ENCODE measurements around the gene CYP27A1.
A peak's percentile ranks its signal among the peaks of the same experiment; 100 is the strongest.

CYP27A1 gene

GRCh38 chr2:218832520-218832919, 50.6 kb downstream of the CYP27A1 start:
- Histone ChIP-seq H3K4me3 (ENCODE audit: low read depth in 1 of 2, low read length in 1 of 2) (no peak overlapping the region), H3K27me3 (peaks cover 55% of the 10 kb centered on the region), H3K36me3 (no peaks in the 10 kb centered on the region), H3K27ac (no peak overlapping the region), H3K4me1 (ENCODE audit: control insufficient read depth in 1 of 2, insufficient read depth in 1 of 2, low read depth in 1 of 2, low read length in 1 of 2) (peaks cover 9 to 11% of the 10 kb centered on the region in 2 experiments), H3K9me3 (no peaks in the 10 kb centered on the region)
- no peak for TF ChIP-seq CTCF (IDR thresholded peaks at IDR 0.05)

GRCh38 chr2:218833023-218833609, 51.2 kb downstream of the CYP27A1 start:
- Histone ChIP-seq H3K27ac (no peak overlapping the region), H3K4me3 (ENCODE audit: low read depth in 1 of 2, low read length in 1 of 2) (no peak overlapping the region), H3K27me3 (peaks cover 51% of the 10 kb centered on the region)

GRCh38 chr2:218834685-218835084, 52.7 kb downstream of the CYP27A1 start:
- H3K4me3 ChIP-seq (ENCODE audit: low read depth in 1 of 2, low read length in 1 of 2), result no peak overlapping the region

More at GRCh38 chr2:218833023-218833609, 51.2 kb downstream of the CYP27A1 start:
- TF ChIP-seq CTCF (IDR thresholded peaks at IDR 0.05), result no peak
- peaks cover 9 to 11% of the 10 kb centered on the region in 2 experiments for H3K4me1 ChIP-seq (ENCODE audit: control insufficient read depth in 1 of 2, insufficient read depth in 1 of 2, low read depth in 1 of 2, low read length in 1 of 2)
- no peaks in the 10 kb centered on the region for H3K9me3 ChIP-seq
- H3K36me3 ChIP-seq, result no peaks in the 10 kb centered on the region

GRCh38 chr2:218837495-218837894, 55.5 kb downstream of the CYP27A1 start:
- no peaks in the 10 kb centered on the region for H3K36me3 ChIP-seq
- H3K4me3 ChIP-seq (ENCODE audit: low read depth in 1 of 2, low read length in 1 of 2), result no peak overlapping the region
- TF ChIP-seq CTCF (IDR thresholded peaks at IDR 0.05), result no peak
- H3K27ac ChIP-seq, result no peak overlapping the region
- peaks cover 43% of the 10 kb centered on the region for H3K27me3 ChIP-seq
- peaks cover 13% of the 10 kb centered on the region in 2 experiments for H3K4me1 ChIP-seq (ENCODE audit: control insufficient read depth in 1 of 2, insufficient read depth in 1 of 2, low read depth in 1 of 2, low read length in 1 of 2)
- no peaks in the 10 kb centered on the region for H3K9me3 ChIP-seq

More at GRCh38 chr2:218834685-218835084, 52.7 kb downstream of the CYP27A1 start:
- Histone ChIP-seq H3K27ac (no peak overlapping the region), H3K27me3 (peaks cover 51% of the 10 kb centered on the region), H3K9me3 (no peaks in the 10 kb centered on the region), H3K4me1 (ENCODE audit: control insufficient read depth in 1 of 2, insufficient read depth in 1 of 2, low read depth in 1 of 2, low read length in 1 of 2) (peaks cover 20 to 23% of the 10 kb centered on the region in 2 experiments), H3K36me3 (no peaks in the 10 kb centered on the region)
- no peak for TF ChIP-seq CTCF (IDR thresholded peaks at IDR 0.05)

- Histone ChIP-seq H3K4me3 (ENCODE audit: low read depth in 1 of 2, low read length in 1 of 2) (no peak overlapping the region), H3K9me3 (no peaks in the 10 kb centered on the region), H3K36me3 (no peaks in the 10 kb centered on the region), H3K4me1 (ENCODE audit: control insufficient read depth in 1 of 2, insufficient read depth in 1 of 2, low read depth in 1 of 2, low read length in 1 of 2) (peaks cover 13% of the 10 kb centered on the region in 2 experiments), H3K27me3 (peaks cover 24% of the 10 kb centered on the region), H3K27ac (peak overlapping the region; percentile 57)
- TF ChIP-seq CTCF (IDR thresholded peaks at IDR 0.05), result no peak
Measured at GRCh38 chr2:218839430-218839829, 57.5 kb downstream of the CYP27A1 start.
